Endothelial cell of umbilical vein (primary cell): ENCODE measurements around the gene DLGAP4. TPM values are rescaled to one million over a fixed set of nuclear protein-coding genes. Genes with fewer than 3 reads are reported as not detected.

Experiments
- BruUV-seq: library from RNA; stranded (reverse); fragments of 400-500 nt; replicated peaks from 2 replicates; lab custom pipeline; 2021; lab: Mats Ljungman, UMichigan
- CTCF ChIA-PET: fragments of 300-600, 350-600 bp; sonication (Branson Sonifier 250); formaldehyde crosslinking; loops from one replicate; lab custom pipeline; 2021; ENCODE audit warnings: antibody characterized with exemption, inconsistent platforms; lab: Charles Lee
- POLR2A ChIA-PET: fragments of 300-600, 350-600 bp; sonication (Branson Sonifier 250); formaldehyde crosslinking; loops from one replicate; lab custom pipeline; 2021; ENCODE audit warnings: antibody characterized with exemption, inconsistent platforms; lab: Charles Lee
- DNase-seq: peaks from one replicate; pipeline ENCODE4 v3.0.0-alpha.2; 2011; ENCODE audit warnings: low read depth, low spot score
- FAIRE-seq: peaks from 2 replicates; lab custom pipeline; 2011; peaks lifted over from hg19 to GRCh38; lab: Jason Lieb, UNC
- H2AFZ ChIP-seq: 2 replicates; pipeline ENCODE4 v1.6.0; 2012; ENCODE audit warnings: low read depth, low read length, control low read depth, inconsistent platforms
- H3K27ac ChIP-seq: 2 replicates; pipeline ENCODE4 v1.5.1; 2011; ENCODE audit warnings: low read depth, mild to moderate bottlenecking, control low read depth, low read length, moderate library complexity; ENCODE audit not compliant: insufficient read depth
- H3K27me3 ChIP-seq, 2 experiments: 2 replicates each; pipeline versions ENCODE4 v1.6.0 to v1.6.1; 2011; ENCODE audit warnings: low read length in 2 of 2, mixed read lengths in 1 of 2; ENCODE audit not compliant: control insufficient read depth in 2 of 2, insufficient read depth in 2 of 2
- H3K36me3 ChIP-seq, 2 experiments: 2 replicates in 1 of 2; 3 replicates in 1 of 2; pipeline ENCODE4 v1.5.1; 2011; ENCODE audit warnings: low read length in 2 of 2, mild to moderate bottlenecking in 1 of 2, moderate library complexity in 1 of 2; ENCODE audit not compliant: control insufficient read depth in 2 of 2, insufficient read depth in 2 of 2; ENCODE audit errors: extremely low read depth in 1 of 2
- H3K4me1 ChIP-seq: 3 replicates; pipeline ENCODE4 v1.5.1; 2011; ENCODE audit warnings: mild to moderate bottlenecking, low read length; ENCODE audit not compliant: control insufficient read depth, insufficient read depth; ENCODE audit errors: extremely low read depth
- H3K4me2 ChIP-seq: 2 replicates; pipeline ENCODE4 v1.6.1; 2011; ENCODE audit warnings: low read length, control low read depth, mixed read lengths; ENCODE audit not compliant: insufficient read depth
- H3K4me3 ChIP-seq, 3 experiments: fragments of 200-600 bp in 1 of 3; sonication (generic), shearing (Covaris generic) in 1 of 3; replicated peaks in 1 of 3; 2 replicates each; pipeline ENCODE4 v1.5.1; 2011 to 2016; ENCODE audit warnings: control low read depth in 3 of 3, low read length in 3 of 3, mild to moderate bottlenecking in 2 of 3, inconsistent platforms in 1 of 3, low read depth in 1 of 3, moderate library complexity in 1 of 3; ENCODE audit not compliant: insufficient read depth in 1 of 3
- H3K79me2 ChIP-seq: 2 replicates; pipeline ENCODE4 v1.6.0; 2012; ENCODE audit warnings: low read length, inconsistent platforms; ENCODE audit not compliant: control insufficient read depth, insufficient read depth
- H3K9ac ChIP-seq: replicated peaks from 2 replicates; pipeline ENCODE3; 2011; ENCODE audit warnings: low read length, control low read depth; ENCODE audit not compliant: insufficient read depth; ENCODE audit errors: extremely low read depth
- H3K9me1 ChIP-seq: replicated peaks from 3 replicates; pipeline ENCODE4 v1.6.0; 2011; ENCODE audit warnings: mild to moderate bottlenecking, low read length; ENCODE audit not compliant: control insufficient read depth, insufficient read depth; ENCODE audit errors: extremely low read depth
- H3K9me3 ChIP-seq: replicated peaks from 2 replicates; pipeline ENCODE4 v1.5.1; 2012; ENCODE audit warnings: low read length, inconsistent platforms; ENCODE audit not compliant: control insufficient read depth, insufficient read depth
- H4K20me1 ChIP-seq: replicated peaks from 2 replicates; pipeline ENCODE3; 2011; ENCODE audit warnings: mild to moderate bottlenecking, low read length; ENCODE audit not compliant: control insufficient read depth, insufficient read depth; ENCODE audit errors: extremely low read depth
- EZH2 ChIP-seq: IDR thresholded peaks from 2 replicates; pipeline ENCODE4 v1.6.1; 2012; ENCODE audit warnings: borderline replicate concordance, low read depth, mild to moderate bottlenecking, moderate library complexity, low read length, inconsistent platforms; ENCODE audit not compliant: severe bottlenecking
- FOS ChIP-seq: IDR thresholded peaks from 2 replicates; pipeline ENCODE4 v1.6.1; 2011; ENCODE audit warnings: mild to moderate bottlenecking, low read length, moderate library complexity, borderline replicate concordance; ENCODE audit not compliant: insufficient read depth
- GATA2 ChIP-seq: IDR thresholded peaks from 2 replicates; pipeline ENCODE4 v1.7.0; 2011; ENCODE audit warnings: low read depth, mild to moderate bottlenecking, moderate library complexity, mixed read lengths, low read length; ENCODE audit not compliant: insufficient read length, insufficient read depth
- JUN ChIP-seq: IDR thresholded peaks from 2 replicates; pipeline ENCODE4 v1.6.1; 2011; ENCODE audit warnings: borderline replicate concordance, low read depth; ENCODE audit not compliant: insufficient read length, insufficient read depth
- MYC ChIP-seq: IDR thresholded peaks from one replicate; pipeline ENCODE4 v1.6.1; 2011; ENCODE audit warnings: mild to moderate bottlenecking, low read depth, low read length
- POLR2A ChIP-seq: IDR thresholded peaks from 2 replicates; pipeline ENCODE4 v1.6.1; 2012; ENCODE audit warnings: low read depth, mild to moderate bottlenecking, control low read depth, low read length
- POLR2AphosphoS5 ChIP-seq: IDR thresholded peaks from 2 replicates; pipeline ENCODE4 v1.6.1; 2012; ENCODE audit warnings: low read depth, mild to moderate bottlenecking, control low read depth, low read length, moderate library complexity; ENCODE audit not compliant: insufficient read depth
- dilution Hi-C: fragments of 300-500 bp; cut with MboI; formaldehyde crosslinking; loops from one replicate; pipeline ENCODE4 v1.15.0; 2019; ENCODE audit warnings: low sequenced_read_pairs; ENCODE audit not compliant: extremely low pct_ligation_motif_present
- intact Hi-C: fragments of 100-400 bp; cut with micrococcal nuclease; formaldehyde crosslinking; loops from one replicate; pipeline ENCODE4 v1.10.0; 2022
- polyA plus RNA-seq, 4 experiments: library from polyadenylated mRNA; depleted of rRNA in 3 of 4; stranded (reverse) in 3 of 4; unstranded in 1 of 4; fragments of >200 nt; gene quantifications; 2 replicates each; pipeline versions ENCODE4 v1.2.1 to v1.2.3, GENCODE V29; 2011 to 2012; ENCODE audit warnings: missing spikeins in 1 of 4
- total RNA-seq: library from RNA; stranded (reverse); gene quantifications from 2 replicates; pipeline ENCODE4 v1.2.3, GENCODE V29; 2021
- TF ChIP-seq, protein P1 (sequence below): IDR thresholded peaks from 2 replicates; pipeline ENCODE4 v1.6.1; 2011; ENCODE audit not compliant: insufficient read depth, insufficient read length
- TF ChIP-seq, protein P2 (sequence below), 2 donors: IDR thresholded peaks; 1 replicate in 1 of 2; 2 replicates in 1 of 2; pipeline ENCODE4 v1.5.1; 2011; ENCODE audit warnings: low read length in 2 of 2, mild to moderate bottlenecking in 2 of 2, moderate library complexity in 2 of 2, control low read depth in 1 of 2, inconsistent platforms in 1 of 2, low read depth in 1 of 2; ENCODE audit not compliant: insufficient read depth in 1 of 2; ENCODE audit errors: extremely low read depth in 1 of 2

The DLGAP4 gene
- total and polyA plus RNA-seq, 2 donors (not counting 3 experiments of a cell fraction or from before 2014, with no cell fraction given) = 57.5 to 125 TPM

DNA sequence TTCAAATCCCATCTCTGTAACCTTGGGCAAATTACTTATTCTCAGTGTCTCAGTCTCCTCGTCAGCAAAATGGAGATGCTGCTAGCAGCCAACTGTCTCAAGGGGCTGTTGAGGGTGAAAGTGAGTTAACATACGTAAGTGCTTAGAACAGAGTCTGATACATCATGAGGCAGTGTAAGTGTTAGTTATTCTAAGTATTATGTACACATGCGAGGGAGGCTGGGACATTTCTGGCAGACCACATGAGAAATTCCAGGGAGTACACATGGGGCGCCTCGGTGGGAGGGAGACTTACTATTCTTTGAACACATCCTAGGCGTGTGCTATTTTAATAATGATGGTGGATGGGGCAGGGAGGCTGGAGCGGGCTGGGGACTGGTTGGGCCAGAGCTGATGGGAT is 99.1 kb downstream of the DLGAP4 start:
- Histone ChIP-seq H3K9ac (no peak overlapping the region), H3K4me2 (no peak overlapping the region), H3K27me3 (peaks cover 13 to 19% of the 10 kb centered on the region in 2 experiments), H2AFZ (no peak overlapping the region), H3K9me1 (no peaks in the 10 kb centered on the region), H3K9me3 (no peaks in the 10 kb centered on the region), H3K4me3 (no peak overlapping the region), H4K20me1 (no peaks in the 10 kb centered on the region), H3K36me3 (no peaks in the 10 kb centered on the region), H3K27ac (no peak overlapping the region), H3K4me1 (peaks cover 5% of the 10 kb centered on the region), H3K79me2 (no peaks in the 10 kb centered on the region)
- POLR2A ChIA-PET = no interaction called here
- intact Hi-C loops = no loop called here
- no peak for FAIRE-seq
- no peak for DNase-seq
- no TSS peak for BruUV-seq
- CTCF ChIA-PET = interaction anchor here (0.8 kb wide), 1 partner anchor 202 kb away, joined by 3 read pairs; no protein-coding TSS in a partner anchor
- TF ChIP-seq EZH2 (no peak), JUN (no peak), GATA2 (no peak), FOS (no peak), POLR2AphosphoS5 (no peak), POLR2A (no peak), MYC (no peak)
- TF ChIP-seq, protein P1, sequence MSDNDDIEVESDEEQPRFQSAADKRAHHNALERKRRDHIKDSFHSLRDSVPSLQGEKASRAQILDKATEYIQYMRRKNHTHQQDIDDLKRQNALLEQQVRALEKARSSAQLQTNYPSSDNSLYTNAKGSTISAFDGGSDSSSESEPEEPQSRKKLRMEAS = no peak
- TF ChIP-seq, protein P2, sequence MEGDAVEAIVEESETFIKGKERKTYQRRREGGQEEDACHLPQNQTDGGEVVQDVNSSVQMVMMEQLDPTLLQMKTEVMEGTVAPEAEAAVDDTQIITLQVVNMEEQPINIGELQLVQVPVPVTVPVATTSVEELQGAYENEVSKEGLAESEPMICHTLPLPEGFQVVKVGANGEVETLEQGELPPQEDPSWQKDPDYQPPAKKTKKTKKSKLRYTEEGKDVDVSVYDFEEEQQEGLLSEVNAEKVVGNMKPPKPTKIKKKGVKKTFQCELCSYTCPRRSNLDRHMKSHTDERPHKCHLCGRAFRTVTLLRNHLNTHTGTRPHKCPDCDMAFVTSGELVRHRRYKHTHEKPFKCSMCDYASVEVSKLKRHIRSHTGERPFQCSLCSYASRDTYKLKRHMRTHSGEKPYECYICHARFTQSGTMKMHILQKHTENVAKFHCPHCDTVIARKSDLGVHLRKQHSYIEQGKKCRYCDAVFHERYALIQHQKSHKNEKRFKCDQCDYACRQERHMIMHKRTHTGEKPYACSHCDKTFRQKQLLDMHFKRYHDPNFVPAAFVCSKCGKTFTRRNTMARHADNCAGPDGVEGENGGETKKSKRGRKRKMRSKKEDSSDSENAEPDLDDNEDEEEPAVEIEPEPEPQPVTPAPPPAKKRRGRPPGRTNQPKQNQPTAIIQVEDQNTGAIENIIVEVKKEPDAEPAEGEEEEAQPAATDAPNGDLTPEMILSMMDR (IDR thresholded peaks at IDR 0.05; ENCODE audit: extremely low read depth in 1 of 2, insufficient read depth in 1 of 2, low read depth in 1 of 2, low read length in 2 of 2) = no peak
- dilution Hi-C loops = no loop called here
